OCI-LY1 (cell line): ENCODE measurements around the gene SLC22A4.

ENCODE experiments used
- EZH2 ChIP-seq: fragments of 200-600 bp; sonication (generic), shearing (Covaris generic); IDR thresholded peaks from 2 replicates; pipeline ENCODE4 v1.8.0; 2017; ENCODE audit warnings: borderline replicate concordance, mixed run types, mild to moderate bottlenecking, antibody characterized with exemption, low read length, moderate library complexity, mixed read lengths
- TF ChIP-seq, protein P1 (sequence below): fragments of 200-600 bp; sonication (generic), shearing (Covaris generic); IDR thresholded peaks from 2 replicates; pipeline ENCODE4 v1.5.1; 2017; ENCODE audit warnings: mild to moderate bottlenecking, antibody characterized with exemption, low read length, moderate library complexity, mixed read lengths

DNA sequence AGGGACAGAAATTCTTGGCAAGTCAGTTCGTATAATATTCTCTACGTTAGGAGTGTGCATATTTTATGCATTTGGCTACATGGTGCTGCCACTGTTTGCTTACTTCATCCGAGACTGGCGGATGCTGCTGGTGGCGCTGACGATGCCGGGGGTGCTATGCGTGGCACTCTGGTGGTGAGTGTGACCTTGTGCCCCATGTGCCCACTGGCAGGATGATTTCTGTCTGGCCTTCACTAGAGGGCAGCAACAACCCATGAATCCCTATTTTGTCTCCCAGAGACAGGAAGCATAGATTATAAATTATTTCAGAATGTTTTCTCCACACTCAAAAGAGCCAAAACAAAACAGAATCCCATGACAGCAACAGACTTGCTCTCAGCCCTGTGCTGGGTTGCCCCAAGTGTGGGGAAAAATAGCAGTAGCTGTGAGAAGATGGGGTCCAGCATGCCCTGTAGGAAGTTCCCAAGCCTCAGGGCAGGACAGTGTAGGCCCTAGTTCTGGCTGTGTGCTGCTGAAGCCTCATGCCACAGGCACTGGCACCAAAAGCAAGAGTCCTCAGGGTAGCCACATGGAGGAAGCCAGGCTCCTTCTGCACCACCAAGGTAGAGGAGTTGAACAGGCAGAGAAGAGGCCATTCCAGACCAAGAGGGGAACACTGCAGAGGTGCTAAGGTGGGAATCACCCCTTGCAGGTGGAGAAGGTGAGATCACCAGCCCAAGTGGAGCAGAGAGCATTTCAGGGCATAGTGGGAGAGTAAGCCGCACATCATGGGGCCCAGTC lies 91.3 kb downstream of the SLC22A4 start:
- TF ChIP-seq, protein P1, sequence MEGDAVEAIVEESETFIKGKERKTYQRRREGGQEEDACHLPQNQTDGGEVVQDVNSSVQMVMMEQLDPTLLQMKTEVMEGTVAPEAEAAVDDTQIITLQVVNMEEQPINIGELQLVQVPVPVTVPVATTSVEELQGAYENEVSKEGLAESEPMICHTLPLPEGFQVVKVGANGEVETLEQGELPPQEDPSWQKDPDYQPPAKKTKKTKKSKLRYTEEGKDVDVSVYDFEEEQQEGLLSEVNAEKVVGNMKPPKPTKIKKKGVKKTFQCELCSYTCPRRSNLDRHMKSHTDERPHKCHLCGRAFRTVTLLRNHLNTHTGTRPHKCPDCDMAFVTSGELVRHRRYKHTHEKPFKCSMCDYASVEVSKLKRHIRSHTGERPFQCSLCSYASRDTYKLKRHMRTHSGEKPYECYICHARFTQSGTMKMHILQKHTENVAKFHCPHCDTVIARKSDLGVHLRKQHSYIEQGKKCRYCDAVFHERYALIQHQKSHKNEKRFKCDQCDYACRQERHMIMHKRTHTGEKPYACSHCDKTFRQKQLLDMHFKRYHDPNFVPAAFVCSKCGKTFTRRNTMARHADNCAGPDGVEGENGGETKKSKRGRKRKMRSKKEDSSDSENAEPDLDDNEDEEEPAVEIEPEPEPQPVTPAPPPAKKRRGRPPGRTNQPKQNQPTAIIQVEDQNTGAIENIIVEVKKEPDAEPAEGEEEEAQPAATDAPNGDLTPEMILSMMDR: peak; percentile 81
- TF ChIP-seq EZH2: no peak
